Calu3 (cell line): ENCODE results near the gene SIX1. TPM values are rescaled to one million over a fixed set of nuclear protein-coding genes. Genes with fewer than 3 reads are reported as not detected.

Experiments
- BruUV-seq: library from RNA; stranded (reverse); fragments of 400-500 nt; replicated peaks from 2 replicates; lab custom pipeline; 2021; lab: Mats Ljungman, UMichigan
- CTCF ChIA-PET: fragments of 300-600 bp; sonication (Branson Sonifier 250); formaldehyde crosslinking; loops from one replicate; lab custom pipeline; 2022; ENCODE audit warnings: antibody characterized with exemption; lab: Charles Lee
- DNase-seq: peaks from one replicate; pipeline ENCODE4 v3.0.0; 2022
- H3K27ac Mint-ChIP-seq: one replicate; pipeline ENCODE4 v1.8.0; 2022; ENCODE audit warnings: mixed read lengths; ENCODE audit not compliant: unreplicated experiment
- H3K27me3 Mint-ChIP-seq: one replicate; pipeline ENCODE4 v1.8.0; 2022; ENCODE audit warnings: mixed read lengths; ENCODE audit not compliant: unreplicated experiment
- H3K36me3 Mint-ChIP-seq: one replicate; pipeline ENCODE4 v1.8.0; 2022; ENCODE audit warnings: mild to moderate bottlenecking, moderate library complexity, mixed read lengths; ENCODE audit not compliant: insufficient read depth, unreplicated experiment
- H3K4me1 Mint-ChIP-seq: one replicate; pipeline ENCODE4 v1.8.0; 2022; ENCODE audit warnings: mild to moderate bottlenecking, low read depth, mixed read lengths; ENCODE audit not compliant: unreplicated experiment
- H3K4me3 Mint-ChIP-seq: one replicate; pipeline ENCODE4 v1.8.0; 2022; ENCODE audit warnings: mild to moderate bottlenecking, low read depth, moderate library complexity, mixed read lengths; ENCODE audit not compliant: unreplicated experiment
- H3K9me3 Mint-ChIP-seq: one replicate; pipeline ENCODE4 v1.8.0; 2022; ENCODE audit warnings: low read depth, mixed read lengths; ENCODE audit not compliant: unreplicated experiment
- intact Hi-C: fragments of 100-400 bp; cut with micrococcal nuclease; formaldehyde crosslinking; loops from one replicate; pipeline ENCODE4 v1.10.0; 2022; ENCODE audit not compliant: unreplicated experiment
- total RNA-seq: library from RNA; stranded (reverse); gene quantifications from 2 replicates; pipeline ENCODE4 v1.2.3, GENCODE V29; 2022
- TF ChIP-seq, protein P1 (sequence below): fragments of 200-600 bp; IDR thresholded peaks from one replicate; pipeline ENCODE4 v1.8.0; 2022; ENCODE audit warnings: antibody characterized with exemption; ENCODE audit not compliant: unreplicated experiment

The SIX1 gene
- total RNA-seq, 1 experiment from 2014 or later, result 4.6 TPM

DNA sequence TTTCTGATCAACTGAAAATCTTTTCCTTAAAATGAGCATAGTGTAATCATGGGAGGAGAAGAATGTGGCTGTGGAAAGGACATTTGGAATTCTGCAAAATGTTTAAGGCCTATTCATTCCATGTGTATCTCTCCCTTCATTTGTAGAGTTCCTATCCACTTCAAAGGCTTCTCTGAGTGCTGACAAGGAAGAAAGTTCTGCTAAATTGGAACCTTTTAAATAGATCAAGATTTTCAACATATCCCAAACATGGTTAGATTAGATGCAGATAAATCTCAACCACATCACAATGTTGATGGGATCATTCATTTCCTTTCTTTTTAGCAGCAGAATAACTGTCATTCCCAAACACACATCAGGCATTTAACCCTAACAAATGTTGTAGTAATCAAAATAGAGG, 28.4 kb upstream of the SIX1 start:
- intact Hi-C loops, result no loop called here
- no peaks in the 10 kb centered on the region for H3K9me3 Mint-ChIP-seq
- no peaks in the 10 kb centered on the region for H3K4me1 Mint-ChIP-seq
- no peak overlapping the region for H3K27ac Mint-ChIP-seq
- H3K36me3 Mint-ChIP-seq, result no peaks in the 10 kb centered on the region
- BruUV-seq, result no TSS peak
- TF ChIP-seq, protein P1, sequence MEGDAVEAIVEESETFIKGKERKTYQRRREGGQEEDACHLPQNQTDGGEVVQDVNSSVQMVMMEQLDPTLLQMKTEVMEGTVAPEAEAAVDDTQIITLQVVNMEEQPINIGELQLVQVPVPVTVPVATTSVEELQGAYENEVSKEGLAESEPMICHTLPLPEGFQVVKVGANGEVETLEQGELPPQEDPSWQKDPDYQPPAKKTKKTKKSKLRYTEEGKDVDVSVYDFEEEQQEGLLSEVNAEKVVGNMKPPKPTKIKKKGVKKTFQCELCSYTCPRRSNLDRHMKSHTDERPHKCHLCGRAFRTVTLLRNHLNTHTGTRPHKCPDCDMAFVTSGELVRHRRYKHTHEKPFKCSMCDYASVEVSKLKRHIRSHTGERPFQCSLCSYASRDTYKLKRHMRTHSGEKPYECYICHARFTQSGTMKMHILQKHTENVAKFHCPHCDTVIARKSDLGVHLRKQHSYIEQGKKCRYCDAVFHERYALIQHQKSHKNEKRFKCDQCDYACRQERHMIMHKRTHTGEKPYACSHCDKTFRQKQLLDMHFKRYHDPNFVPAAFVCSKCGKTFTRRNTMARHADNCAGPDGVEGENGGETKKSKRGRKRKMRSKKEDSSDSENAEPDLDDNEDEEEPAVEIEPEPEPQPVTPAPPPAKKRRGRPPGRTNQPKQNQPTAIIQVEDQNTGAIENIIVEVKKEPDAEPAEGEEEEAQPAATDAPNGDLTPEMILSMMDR, result no peak
- H3K27me3 Mint-ChIP-seq, result no peaks in the 10 kb centered on the region
- CTCF ChIA-PET, result interaction anchor here (0.5 kb wide), 1 partner anchor 103 kb away, joined by 3 read pairs; no protein-coding TSS in a partner anchor
- DNase-seq, result no peak
- no peak overlapping the region for H3K4me3 Mint-ChIP-seq

DNA sequence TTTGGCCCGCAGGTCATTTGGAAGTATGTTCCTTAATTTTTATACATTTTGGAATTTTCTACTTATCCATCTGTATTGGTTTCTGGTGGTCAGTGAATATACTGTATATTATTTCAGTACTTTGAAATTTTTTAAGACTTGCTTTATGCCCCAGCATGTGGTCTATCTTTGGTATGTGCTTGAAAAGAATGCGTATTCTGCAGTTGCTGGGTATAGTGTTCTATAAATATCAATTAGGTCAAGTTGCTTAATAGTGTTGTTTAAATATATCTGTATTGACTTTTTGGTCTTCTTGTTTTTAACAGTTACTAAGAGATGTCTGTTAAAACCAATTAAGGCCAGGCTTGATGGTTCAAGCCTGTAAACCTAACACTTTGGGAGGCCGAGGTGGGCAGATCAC, 21.7 kb upstream of the SIX1 start:
- no peak for DNase-seq
- TF ChIP-seq, protein P1, result no peak
- no TSS peak for BruUV-seq
- intact Hi-C loops, result no loop called here
- no peak overlapping the region for H3K4me3 Mint-ChIP-seq
- H3K36me3 Mint-ChIP-seq, result no peaks in the 10 kb centered on the region
- H3K27ac Mint-ChIP-seq, result no peak overlapping the region
- no peaks in the 10 kb centered on the region for H3K27me3 Mint-ChIP-seq
- H3K4me1 Mint-ChIP-seq, result no peaks in the 10 kb centered on the region
- H3K9me3 Mint-ChIP-seq, result no peaks in the 10 kb centered on the region
- CTCF ChIA-PET, result no interaction called here

DNA sequence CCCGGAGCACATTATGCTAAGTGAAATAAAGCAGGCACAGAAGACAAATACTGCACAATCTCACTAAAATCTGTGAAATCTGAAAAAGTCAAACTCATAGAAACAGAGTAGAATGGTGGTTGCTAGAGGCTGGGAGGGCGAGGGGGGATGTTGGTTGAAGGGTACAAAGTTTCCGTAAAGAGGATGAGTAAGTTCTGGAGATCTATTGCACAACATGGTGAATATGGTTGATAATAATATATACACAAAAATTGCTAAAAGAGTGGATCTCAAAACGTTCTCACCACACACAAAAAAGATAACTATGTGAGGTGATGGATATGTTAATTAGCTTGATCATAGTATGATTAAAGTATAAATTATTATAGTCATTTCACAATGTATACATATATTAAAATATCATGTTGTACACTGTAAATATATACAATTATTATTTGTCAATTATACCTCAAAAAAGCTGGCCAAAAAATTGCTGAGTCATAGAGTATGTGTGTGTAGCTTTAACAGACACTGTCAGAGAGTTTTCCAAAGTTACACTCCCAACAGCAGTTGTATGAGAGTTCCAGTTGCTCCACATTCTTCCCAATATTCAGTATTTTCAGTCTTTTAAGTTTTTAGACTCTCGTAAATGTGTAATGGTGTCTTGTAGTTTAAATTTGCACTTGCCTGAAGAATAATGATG, 19.3 kb upstream of the SIX1 start:
- CTCF ChIA-PET, result no interaction called here
- Mint-ChIP-seq H3K36me3 (no peaks in the 10 kb centered on the region), H3K9me3 (no peaks in the 10 kb centered on the region), H3K27me3 (no peaks in the 10 kb centered on the region), H3K27ac (no peak overlapping the region), H3K4me1 (no peaks in the 10 kb centered on the region), H3K4me3 (no peak overlapping the region)
- intact Hi-C loops, result no loop called here
- DNase-seq, result no peak
- no TSS peak for BruUV-seq
- TF ChIP-seq, protein P1, result no peak

DNA sequence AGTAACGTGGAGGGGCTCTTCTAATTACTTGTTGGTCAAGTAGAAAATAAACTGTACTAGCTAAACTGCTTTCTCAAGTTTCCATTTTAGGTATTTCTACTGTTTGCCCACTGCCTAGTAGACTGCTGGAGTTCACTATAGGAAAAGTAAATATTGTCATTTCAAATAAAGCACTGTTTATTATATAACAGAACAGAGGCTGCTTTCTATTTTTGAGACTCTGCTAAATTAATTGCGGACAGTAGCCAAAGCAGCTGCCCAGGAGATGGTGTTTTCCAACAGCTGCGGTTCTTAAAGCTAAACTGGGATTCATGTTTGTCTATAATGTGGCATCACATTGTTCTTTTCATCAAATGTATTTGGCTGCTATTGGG, 15.9 kb upstream of the SIX1 start:
- intact Hi-C loops, result no loop called here
- no peak for DNase-seq
- Mint-ChIP-seq H3K4me1 (no peaks in the 10 kb centered on the region), H3K27me3 (no peaks in the 10 kb centered on the region), H3K9me3 (no peaks in the 10 kb centered on the region), H3K27ac (no peak overlapping the region), H3K36me3 (no peaks in the 10 kb centered on the region), H3K4me3 (no peak overlapping the region)
- TF ChIP-seq, protein P1, result no peak
- CTCF ChIA-PET, result interaction anchor here (0.6 to 0.9 kb wide), 2 partner anchors 335 to 615 kb away, joined by 3 to 5 read pairs; no protein-coding TSS in a partner anchor
- BruUV-seq, result no TSS peak
